G401.6 (cell line): Measurements from ENCODE around the gene PRKAG2.

Experiments used
- FAIRE-seq: peaks from 2 replicates; lab custom pipeline; 2012; peaks lifted over from hg19 to GRCh38; lab: Jason Lieb, UNC

The PRKAG2 gene

GRCh38 chr7:151512353-151512752 lies 364.6 kb downstream of the PRKAG2 start:
- FAIRE-seq, result no peak

- no peak for FAIRE-seq
These were observed 365.0 kb downstream of the PRKAG2 start for GRCh38 chr7:151511946-151512345.

GRCh38 chr7:151511270-151511669 lies 365.6 kb downstream of the PRKAG2 start:
- FAIRE-seq, result no peak

- FAIRE-seq, result no peak
These were observed 367.1 kb downstream of the PRKAG2 start for GRCh38 chr7:151509670-151510333.

GRCh38 chr7:151508991-151509390 lies 367.9 kb downstream of the PRKAG2 start:
- FAIRE-seq, result no peak

GRCh38 chr7:151507806-151508205 lies 369.1 kb downstream of the PRKAG2 start:
- no peak for FAIRE-seq

GRCh38 chr7:151506901-151507382 lies 370.0 kb downstream of the PRKAG2 start:
- FAIRE-seq, result no peak
